CD8-positive, alpha-beta memory T cell (primary cell): ENCODE measurements around the gene TRPM4. TPM values are rescaled to one million over a fixed set of nuclear protein-coding genes. Genes with fewer than 3 reads are reported as not detected.

ENCODE experiments used
- CTCF ChIA-PET: fragments of 350-600 bp; sonication (Branson Sonifier 250); formaldehyde crosslinking; loops from one replicate; lab custom pipeline; 2021; ENCODE audit warnings: antibody characterized with exemption; lab: Charles Lee
- POLR2A ChIA-PET: fragments of 350-600 bp; sonication (Branson Sonifier 250); formaldehyde crosslinking; loops from one replicate; lab custom pipeline; 2021; ENCODE audit warnings: antibody characterized with exemption; lab: Charles Lee
- DNase-seq, 5 donors: peaks; one replicate each; pipeline versions ENCODE4 v3.0.0 to v3.0.0-alpha.2; 2020 to 2022; ENCODE audit warnings: mixed read lengths in 1 of 5
- H3K27ac ChIP-seq: one replicate; pipeline ENCODE4 v1.7.0; 2013; ENCODE audit warnings: low read depth, mild to moderate bottlenecking, low read length, moderate library complexity
- H3K27me3 ChIP-seq: 2 replicates; pipeline ENCODE4 v1.7.0; 2013; ENCODE audit warnings: low read length, mild to moderate bottlenecking; ENCODE audit not compliant: insufficient read depth, poor library complexity, severe bottlenecking
- H3K36me3 ChIP-seq: 2 replicates; pipeline ENCODE4 v1.7.0; 2013; ENCODE audit warnings: mild to moderate bottlenecking, low read length, moderate library complexity; ENCODE audit not compliant: insufficient read depth
- H3K4me1 ChIP-seq: 2 replicates; pipeline ENCODE4 v1.7.0; 2013; ENCODE audit warnings: mild to moderate bottlenecking, low read length, moderate library complexity; ENCODE audit not compliant: insufficient read depth
- H3K4me3 ChIP-seq: 2 replicates; pipeline ENCODE4 v1.7.0; 2013; ENCODE audit warnings: mild to moderate bottlenecking, low read length
- H3K9me3 ChIP-seq: 2 replicates; pipeline ENCODE4 v1.7.0; 2013; ENCODE audit warnings: mild to moderate bottlenecking, low read length
- H3K27ac Mint-ChIP-seq, 8 donors: one replicate each; pipeline ENCODE4 v1.8.0; 2020 to 2021; ENCODE audit warnings: mixed read lengths in 8 of 8, mild to moderate bottlenecking in 6 of 8, inconsistent platforms in 3 of 8, moderate library complexity in 3 of 8
- H3K27me3 Mint-ChIP-seq, 2 donors: one replicate each; pipeline ENCODE4 v1.8.0; 2020 to 2021; ENCODE audit warnings: mixed read lengths in 2 of 2, mild to moderate bottlenecking in 1 of 2, moderate library complexity in 1 of 2
- H3K36me3 Mint-ChIP-seq, 3 donors: one replicate each; pipeline ENCODE4 v1.8.0; 2020 to 2021; ENCODE audit warnings: mixed read lengths in 3 of 3, inconsistent platforms in 1 of 3, mild to moderate bottlenecking in 1 of 3
- H3K4me1 Mint-ChIP-seq, 3 donors: one replicate each; pipeline ENCODE4 v1.8.0; 2020 to 2021; ENCODE audit warnings: mixed read lengths in 3 of 3, inconsistent platforms in 1 of 3, mild to moderate bottlenecking in 1 of 3
- H3K4me3 Mint-ChIP-seq, 7 donors: one replicate each; pipeline ENCODE4 v1.8.0; 2020 to 2021; ENCODE audit warnings: mixed read lengths in 7 of 7, mild to moderate bottlenecking in 6 of 7, moderate library complexity in 4 of 7, inconsistent platforms in 2 of 7
- H3K9me3 Mint-ChIP-seq, 5 donors: one replicate each; pipeline ENCODE4 v1.8.0; 2020 to 2022; ENCODE audit warnings: mixed read lengths in 5 of 5, mild to moderate bottlenecking in 3 of 5, moderate library complexity in 2 of 5, inconsistent platforms in 1 of 5
- polyA plus RNA-seq: library from polyadenylated mRNA; unstranded; fragments of 300-500 nt; fragmentation: Illumina TruSeq; gene quantifications from one replicate; pipeline ENCODE4 v1.2.3, GENCODE V29; 2021
- total RNA-seq, 2 experiments: library from RNA; stranded (reverse); gene quantifications; one replicate each; pipeline ENCODE4 v1.2.3, GENCODE V29; 2021

The TRPM4 gene
- total and polyA plus RNA-seq, 3 experiments from 2014 or later: not detected

DNA sequence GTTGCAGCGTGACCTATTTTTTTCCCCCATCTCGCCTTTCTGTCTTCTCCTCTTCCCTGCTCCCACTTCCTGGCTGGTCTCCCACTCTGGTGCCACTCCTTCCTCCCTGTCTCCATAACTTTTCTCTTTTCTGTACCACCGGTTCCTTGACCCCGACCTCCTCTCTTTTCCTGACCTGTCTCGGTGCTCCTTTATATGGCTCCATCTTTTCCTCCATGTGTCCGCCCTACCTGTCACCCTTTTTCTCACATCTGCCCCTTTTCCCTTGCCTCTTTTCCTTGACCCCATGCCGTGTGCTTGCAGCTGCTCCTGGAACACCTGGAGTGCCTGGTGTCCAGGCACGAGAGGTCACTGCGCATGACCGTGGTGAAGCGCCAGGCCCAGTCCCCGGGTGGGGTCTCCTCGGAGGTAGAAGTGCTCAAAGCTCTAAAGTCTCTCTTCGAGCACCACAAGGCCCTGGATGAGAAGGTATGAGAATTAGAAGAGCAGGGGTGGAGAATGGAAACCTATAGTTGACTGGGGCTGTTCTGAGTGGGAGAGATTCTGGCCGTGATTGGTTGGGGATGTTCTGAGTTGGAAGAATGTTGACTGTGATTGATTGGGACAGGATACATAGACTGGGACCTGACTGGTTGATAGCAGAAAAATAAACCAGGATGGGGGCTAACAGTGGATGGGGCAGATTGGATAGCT is 28.9 kb upstream of the TRPM4 start:
- Mint-ChIP-seq H3K27ac (peak overlapping the region in 2 of 8 donors; percentile 8 to 47), H3K4me3 (peak overlapping the region; percentile 45 to 93 (median 90)), H3K27me3 (peaks cover 0 to 6% of the 10 kb centered on the region in 2 donors), H3K9me3 (no peaks in the 10 kb centered on the region), H3K4me1 (peaks cover 15 to 26% (median 20%) of the 10 kb centered on the region in 3 donors), H3K36me3 (no peaks in the 10 kb centered on the region)
- ChIA-PET CTCF (interaction anchor here (1.0 to 3.9 kb wide), 7 partner anchors 14 to 135 kb away, joined by 3 to 16 read pairs (median 5); partner anchors contain the start of genes GYS1, LIN7B and RUVBL2), POLR2A (interaction anchor here (0.7 to 2.9 kb wide), 3 partner anchors 12 to 135 kb away, joined by 3 to 15 read pairs (median 5); partner anchors contain the start of genes GYS1, LIN7B and RUVBL2)
- Histone ChIP-seq H3K4me1 (peaks cover 12% of the 10 kb centered on the region), H3K9me3 (no peaks in the 10 kb centered on the region), H3K36me3 (no peaks in the 10 kb centered on the region), H3K4me3 (peak overlapping the region; percentile 73), H3K27ac (peak overlapping the region; percentile 59), H3K27me3 (no peaks in the 10 kb centered on the region)
- DNase-seq: no peak

DNA sequence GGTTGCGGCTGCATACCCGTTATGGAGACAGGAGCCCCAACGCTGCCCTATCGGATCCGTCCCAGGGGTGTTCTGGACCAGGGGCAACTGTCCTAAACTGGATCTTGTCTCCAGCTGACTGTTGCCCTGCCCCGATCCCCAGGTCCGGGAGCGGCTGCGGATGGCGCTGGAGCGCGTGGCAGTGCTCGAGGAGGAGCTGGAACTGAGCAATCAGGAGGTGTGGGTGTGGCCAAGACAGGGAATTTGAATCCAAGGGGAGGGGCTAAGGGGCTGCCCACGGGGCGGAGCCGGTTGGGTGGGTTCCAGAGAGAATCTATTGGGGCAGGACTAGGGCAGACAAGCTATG is 28.4 kb upstream of the TRPM4 start:
- no peak for DNase-seq
- Mint-ChIP-seq H3K9me3 (no peaks in the 10 kb centered on the region), H3K4me3 (peak overlapping the region in 4 of 7 donors; percentile 15 to 48 (median 37)), H3K4me1 (peaks cover 18 to 29% (median 20%) of the 10 kb centered on the region in 3 donors), H3K27me3 (peaks cover 0 to 9% of the 10 kb centered on the region in 2 donors), H3K27ac (peak overlapping the region in 2 of 8 donors; percentile 32 to 39), H3K36me3 (no peaks in the 10 kb centered on the region)
- peak overlapping the region; percentile 59 for H3K27ac ChIP-seq
- ChIA-PET CTCF (interaction anchor here (1.2 to 3.9 kb wide), 4 partner anchors 15 to 32 kb away, joined by 3 to 16 read pairs (median 12); partner anchors contain the start of gene LIN7B), POLR2A (interaction anchor here (1.8 to 2.9 kb wide), 2 partner anchors 15 to 136 kb away, joined by 5 to 15 read pairs; partner anchors contain the start of genes GYS1, LIN7B and RUVBL2)
- H3K36me3 ChIP-seq: no peaks in the 10 kb centered on the region
- H3K27me3 ChIP-seq: no peaks in the 10 kb centered on the region
- H3K4me3 ChIP-seq: peak overlapping the region; percentile 73
- peaks cover 16% of the 10 kb centered on the region for H3K4me1 ChIP-seq
- H3K9me3 ChIP-seq: no peaks in the 10 kb centered on the region

GRCh38 chr19:49130325-49130724 is 27.3 kb upstream of the TRPM4 start:
- Mint-ChIP-seq H3K36me3 (no peaks in the 10 kb centered on the region), H3K9me3 (no peaks in the 10 kb centered on the region), H3K4me3 (peak overlapping the region in 1 of 7 donors; percentile 34), H3K27me3 (peaks cover 0 to 10% of the 10 kb centered on the region in 2 donors), H3K4me1 (peaks cover 18 to 32% (median 20%) of the 10 kb centered on the region in 3 donors), H3K27ac (no peak overlapping the region)
- Histone ChIP-seq H3K36me3 (no peaks in the 10 kb centered on the region), H3K27me3 (no peaks in the 10 kb centered on the region), H3K4me3 (no peak overlapping the region), H3K27ac (no peak overlapping the region), H3K9me3 (no peaks in the 10 kb centered on the region), H3K4me1 (peaks cover 20% of the 10 kb centered on the region)
- no peak for DNase-seq
- ChIA-PET POLR2A (no interaction called here), CTCF (interaction anchor here (1.1 to 3.9 kb wide), 3 partner anchors 16 to 32 kb away, joined by 3 to 13 read pairs (median 10); no protein-coding TSS in a partner anchor)

DNA sequence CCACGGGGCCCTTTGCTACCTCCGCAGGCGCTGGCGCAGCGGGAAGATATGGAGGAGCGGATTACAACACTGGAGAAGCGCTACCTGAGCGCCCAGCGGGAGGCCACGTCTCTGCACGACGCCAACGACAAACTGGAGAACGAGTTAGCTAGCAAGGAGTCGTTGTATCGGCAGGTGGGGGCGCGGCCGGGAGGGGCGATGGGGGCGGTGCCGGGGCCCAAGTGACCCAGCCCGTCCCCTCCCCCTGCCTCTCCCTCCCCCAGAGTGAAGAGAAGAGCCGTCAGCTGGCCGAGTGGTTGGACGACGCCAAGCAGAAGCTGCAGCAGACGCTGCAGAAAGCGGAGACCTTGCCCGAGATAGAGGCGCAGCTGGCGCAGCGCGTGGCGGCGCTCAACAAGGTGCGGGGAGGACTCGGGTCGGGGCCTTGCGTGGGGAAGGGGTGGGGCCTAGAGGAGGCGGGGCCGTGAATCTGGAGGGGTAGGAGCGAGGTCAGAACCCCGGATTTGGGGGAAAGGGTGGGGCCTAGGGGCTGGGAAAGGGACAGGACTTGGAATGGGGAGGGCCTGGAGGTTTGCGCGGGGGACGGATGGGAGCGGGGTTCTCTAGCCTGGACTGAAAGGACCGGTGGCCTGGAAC is 24.5 kb upstream of the TRPM4 start:
- CTCF ChIA-PET: interaction anchor here (0.7 to 3.5 kb wide), 3 partner anchors 14 to 59 kb away, joined by 3 to 10 read pairs (median 6); no protein-coding TSS in a partner anchor
- no peaks in the 10 kb centered on the region for H3K9me3 ChIP-seq

DNA sequence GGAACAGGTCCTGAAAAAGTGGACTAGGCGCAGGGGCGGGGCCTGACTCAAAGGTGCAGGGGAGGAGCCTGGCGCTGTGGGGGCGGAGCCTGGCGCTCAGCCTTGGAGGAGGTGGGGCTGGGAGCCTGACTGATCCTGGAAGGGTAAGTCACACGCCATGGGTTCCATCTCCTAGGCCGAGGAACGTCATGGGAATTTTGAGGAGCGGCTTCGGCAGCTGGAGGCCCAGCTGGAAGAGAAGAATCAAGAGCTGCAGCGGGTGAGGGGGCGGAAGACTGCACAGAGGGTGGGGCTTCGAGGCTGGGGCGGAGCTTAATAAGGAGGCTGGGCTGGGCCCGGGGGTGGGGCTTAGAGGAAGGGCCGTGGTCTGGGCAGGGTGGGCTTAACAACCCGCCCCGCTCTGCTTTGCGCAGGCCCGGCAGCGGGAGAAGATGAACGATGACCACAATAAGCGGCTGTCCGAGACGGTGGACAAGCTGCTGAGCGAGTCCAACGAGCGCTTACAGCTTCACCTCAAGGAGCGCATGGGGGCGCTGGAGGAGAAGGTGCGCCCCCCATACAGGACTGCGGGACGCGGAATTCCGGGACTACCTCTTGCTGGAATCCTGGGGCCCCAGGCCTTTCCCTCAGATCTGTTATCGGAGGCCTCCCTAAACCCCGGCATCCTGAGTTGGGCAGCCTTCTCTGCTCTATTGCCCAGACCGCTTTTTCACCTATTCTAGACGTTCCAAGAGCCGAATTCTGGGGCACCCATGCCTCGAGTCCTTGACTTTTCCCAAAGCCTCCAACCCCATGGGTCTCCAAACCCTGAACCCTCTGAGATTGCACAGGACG is 23.8 kb upstream of the TRPM4 start:
- H3K4me3 Mint-ChIP-seq: peak overlapping the region in 6 of 7 donors; percentile 50 to 85 (median 69)
- H3K27ac Mint-ChIP-seq: peak overlapping the region in 1 of 8 donors; percentile 67
- Histone ChIP-seq H3K4me1 (peaks cover 8% of the 10 kb centered on the region), H3K9me3 (no peaks in the 10 kb centered on the region), H3K36me3 (no peaks in the 10 kb centered on the region), H3K27me3 (no peaks in the 10 kb centered on the region), H3K27ac (no peak overlapping the region), H3K4me3 (no peak overlapping the region)
- POLR2A ChIA-PET: no interaction called here
- peaks cover 10% of the 10 kb centered on the region in 2 donors for H3K27me3 Mint-ChIP-seq
- peaks cover 8 to 20% (median 13%) of the 10 kb centered on the region in 3 donors for H3K4me1 Mint-ChIP-seq
- no peaks in the 10 kb centered on the region for H3K9me3 Mint-ChIP-seq
- CTCF ChIA-PET: interaction anchor here (1.5 to 3.5 kb wide), 3 partner anchors 13 to 36 kb away, joined by 6 to 10 read pairs (median 10); partner anchors contain the start of gene LIN7B
- DNase-seq: peak in 3 of 5 donors; percentile 27 to 52 (median 30)
- peaks cover 0 to 3% (median 3%) of the 10 kb centered on the region in 3 donors for H3K36me3 Mint-ChIP-seq

More for the DNA sequence above, 24.5 kb upstream of the TRPM4 start:
- peak in 2 of 5 donors; percentile 20 to 32 for DNase-seq
- H3K27me3 Mint-ChIP-seq: peaks cover 10% of the 10 kb centered on the region in 2 donors
- peak overlapping the region in 1 of 8 donors; percentile 67 for H3K27ac Mint-ChIP-seq
- Histone ChIP-seq H3K36me3 (no peaks in the 10 kb centered on the region), H3K4me1 (peaks cover 15% of the 10 kb centered on the region), H3K4me3 (no peak overlapping the region), H3K27me3 (no peaks in the 10 kb centered on the region), H3K27ac (no peak overlapping the region)
- H3K36me3 Mint-ChIP-seq: peaks cover 0 to 3% (median 3%) of the 10 kb centered on the region in 3 donors
- POLR2A ChIA-PET: no interaction called here
- H3K9me3 Mint-ChIP-seq: no peaks in the 10 kb centered on the region
- H3K4me3 Mint-ChIP-seq: peak overlapping the region in 5 of 7 donors; percentile 50 to 74 (median 65)
- peaks cover 15 to 27% (median 19%) of the 10 kb centered on the region in 3 donors for H3K4me1 Mint-ChIP-seq

DNA sequence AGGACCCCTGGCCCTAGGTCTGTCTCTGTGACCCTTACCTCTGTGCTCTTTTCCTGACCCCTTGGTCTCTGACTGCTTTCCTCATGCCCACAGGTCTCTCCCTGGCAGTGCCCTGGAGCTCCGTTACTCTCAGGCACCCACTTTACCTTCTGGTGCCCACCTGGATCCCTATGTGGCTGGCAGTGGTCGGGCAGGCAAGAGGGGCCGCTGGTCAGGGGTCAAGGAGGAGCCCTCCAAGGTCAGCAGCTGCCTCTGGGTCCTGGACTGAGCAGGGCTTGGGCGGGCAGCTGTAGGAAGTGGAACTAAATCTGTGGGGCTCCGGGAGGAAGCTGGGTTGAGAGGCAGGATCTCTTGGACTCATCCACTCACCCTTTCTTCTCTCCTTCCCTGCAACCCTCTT is 21.9 kb upstream of the TRPM4 start:
- Histone ChIP-seq H3K36me3 (no peaks in the 10 kb centered on the region), H3K4me3 (no peak overlapping the region), H3K27ac (no peak overlapping the region), H3K4me1 (peaks cover 8% of the 10 kb centered on the region), H3K9me3 (no peaks in the 10 kb centered on the region), H3K27me3 (no peaks in the 10 kb centered on the region)
- DNase-seq: no peak
- H3K4me1 Mint-ChIP-seq: peaks cover 6 to 17% (median 8%) of the 10 kb centered on the region in 3 donors
- H3K4me3 Mint-ChIP-seq: no peak overlapping the region
- peaks cover 7 to 10% of the 10 kb centered on the region in 2 donors for H3K27me3 Mint-ChIP-seq
- POLR2A ChIA-PET: no interaction called here
- peaks cover 0 to 3% (median 3%) of the 10 kb centered on the region in 3 donors for H3K36me3 Mint-ChIP-seq
- no peaks in the 10 kb centered on the region for H3K9me3 Mint-ChIP-seq
- CTCF ChIA-PET: interaction anchor here (1.6 to 2.9 kb wide), 2 partner anchors 9 to 21 kb away, joined by 5 to 10 read pairs; partner anchors contain the start of gene LIN7B
- no peak overlapping the region for H3K27ac Mint-ChIP-seq

GRCh38 chr19:49136771-49137171 is 20.8 kb upstream of the TRPM4 start:
- H3K9me3 Mint-ChIP-seq: no peaks in the 10 kb centered on the region
- H3K4me1 Mint-ChIP-seq: peaks cover 6 to 17% (median 8%) of the 10 kb centered on the region in 3 donors
- Histone ChIP-seq H3K9me3 (no peaks in the 10 kb centered on the region), H3K27me3 (no peaks in the 10 kb centered on the region), H3K27ac (no peak overlapping the region), H3K4me3 (no peak overlapping the region), H3K4me1 (peaks cover 8% of the 10 kb centered on the region), H3K36me3 (no peaks in the 10 kb centered on the region)
- no peak overlapping the region for H3K27ac Mint-ChIP-seq
- POLR2A ChIA-PET: no interaction called here
- H3K4me3 Mint-ChIP-seq: peak overlapping the region in 1 of 7 donors; percentile 6
- CTCF ChIA-PET: no interaction called here
- DNase-seq: no peak
- peaks cover 0 to 3% (median 3%) of the 10 kb centered on the region in 3 donors for H3K36me3 Mint-ChIP-seq
- peaks cover 9 to 10% of the 10 kb centered on the region in 2 donors for H3K27me3 Mint-ChIP-seq
